ENCODE measurements around the gene ZC2HC1B.
A peak's percentile ranks its signal among the peaks of the same experiment; 100 is the strongest.

The ZC2HC1B gene

GRCh38 chr6:143961886-143962878, 97.9 kb downstream of the ZC2HC1B start:
- Mint-ChIP-seq H3K36me3 (ENCODE audit: low read depth) (peaks cover 18% of the 10 kb centered on the region), H3K9me3 (no peaks in the 10 kb centered on the region), H3K27me3 (ENCODE audit: low read depth) (no peaks in the 10 kb centered on the region), H3K4me3 (peak overlapping the region in 1 of 3 experiments; percentile 28), H3K4me1 (peaks cover 86% of the 10 kb centered on the region), H3K27ac (peak overlapping the region; percentile 75 to 90 (median 85))
- TF ChIP-seq CTCF (IDR thresholded peaks at IDR 0.05; ENCODE audit: unreplicated experiment in 3 of 3) = peak in 2 of 3 experiments; percentile 39 to 58

- no peaks in the 10 kb centered on the region for H3K9me3 Mint-ChIP-seq
- TF ChIP-seq CTCF (IDR thresholded peaks at IDR 0.05; ENCODE audit: unreplicated experiment in 3 of 3) = no peak
- peaks cover 18% of the 10 kb centered on the region for H3K36me3 Mint-ChIP-seq (ENCODE audit: low read depth)
- H3K4me3 Mint-ChIP-seq = no peak overlapping the region
- H3K27ac Mint-ChIP-seq = peak overlapping the region; percentile 75 to 90 (median 85)
- H3K4me1 Mint-ChIP-seq = peaks cover 89% of the 10 kb centered on the region
- no peaks in the 10 kb centered on the region for H3K27me3 Mint-ChIP-seq (ENCODE audit: low read depth)
Observed at GRCh38 chr6:143963158-143963919, 99.1 kb downstream of the ZC2HC1B start.

- Mint-ChIP-seq H3K36me3 (ENCODE audit: low read depth) (peaks cover 18% of the 10 kb centered on the region), H3K27me3 (ENCODE audit: low read depth) (no peaks in the 10 kb centered on the region), H3K27ac (peak overlapping the region; percentile 47 to 62 (median 52)), H3K4me3 (no peak overlapping the region), H3K4me1 (peaks cover 88% of the 10 kb centered on the region), H3K9me3 (no peaks in the 10 kb centered on the region)
- no peak for TF ChIP-seq CTCF (IDR thresholded peaks at IDR 0.05; ENCODE audit: unreplicated experiment in 3 of 3)
Observed at GRCh38 chr6:143964674-143965081, 100.4 kb downstream of the ZC2HC1B start.

GRCh38 chr6:143965503-143966171, 101.4 kb downstream of the ZC2HC1B start:
- Mint-ChIP-seq H3K36me3 (ENCODE audit: low read depth) (peaks cover 18% of the 10 kb centered on the region), H3K9me3 (no peaks in the 10 kb centered on the region), H3K27me3 (ENCODE audit: low read depth) (no peaks in the 10 kb centered on the region), H3K4me3 (no peak overlapping the region), H3K27ac (peak overlapping the region in 2 of 3 experiments; percentile 47 to 52), H3K4me1 (peaks cover 88% of the 10 kb centered on the region)
- TF ChIP-seq CTCF (IDR thresholded peaks at IDR 0.05; ENCODE audit: unreplicated experiment in 3 of 3) = no peak

GRCh38 chr6:143966312-143966711, 102.0 kb downstream of the ZC2HC1B start:
- TF ChIP-seq CTCF (IDR thresholded peaks at IDR 0.05; ENCODE audit: unreplicated experiment in 3 of 3) = no peak
- Mint-ChIP-seq H3K4me1 (peaks cover 93% of the 10 kb centered on the region), H3K27me3 (ENCODE audit: low read depth) (no peaks in the 10 kb centered on the region), H3K27ac (peak overlapping the region in 2 of 3 experiments; percentile 28 to 52), H3K4me3 (no peak overlapping the region), H3K9me3 (no peaks in the 10 kb centered on the region), H3K36me3 (ENCODE audit: low read depth) (peaks cover 18% of the 10 kb centered on the region)
